ENCODE measurements around the gene TNFSF13B.
"Not testable (repeated sequence)": the region's sequence is repeated elsewhere in the genome, so short reads cannot be mapped to it uniquely, and the experiment has no call there.

The TNFSF13B gene

DNA sequence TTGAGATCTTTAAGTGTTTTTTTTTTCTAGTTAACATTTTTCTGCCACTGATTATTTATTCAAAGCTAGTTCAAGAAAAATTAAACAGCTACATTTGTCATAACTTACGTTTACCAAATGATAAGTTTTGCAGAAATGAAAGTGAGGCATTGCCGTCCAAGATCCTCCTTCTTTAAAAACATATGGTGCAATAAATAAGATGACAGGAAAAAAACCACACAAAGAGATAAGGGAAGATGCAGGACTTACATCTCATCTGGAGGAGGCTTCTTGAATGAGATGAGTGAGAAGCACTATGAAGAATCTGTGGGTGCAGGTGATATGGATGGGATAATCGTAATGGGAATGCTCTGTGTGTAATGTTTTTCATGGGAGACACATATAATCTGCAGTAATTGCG, 12.4 kb downstream of the TNFSF13B start:
- DNase-seq (ENCODE audit: low spot score): no peak

DNA sequence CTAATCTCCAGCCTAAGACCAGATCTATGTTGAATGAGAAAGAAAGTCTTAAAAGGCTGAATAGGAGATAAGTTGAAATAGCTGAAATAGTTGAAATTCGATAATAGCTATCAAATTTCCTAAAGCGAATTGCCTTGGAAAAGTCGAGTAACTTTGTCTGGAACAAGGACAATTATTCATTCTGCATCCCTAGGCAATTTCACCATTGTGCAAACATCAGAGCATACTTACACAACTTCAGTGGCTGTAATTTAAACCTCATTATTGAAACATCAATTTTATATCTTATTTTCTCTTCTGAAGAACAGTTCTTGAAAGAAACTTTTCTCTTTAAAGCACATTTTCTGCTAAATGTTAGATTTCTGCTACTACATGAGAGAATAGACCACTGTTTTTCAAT, 13.6 kb downstream of the TNFSF13B start:
- no peak for DNase-seq (ENCODE audit: low spot score)

DNA sequence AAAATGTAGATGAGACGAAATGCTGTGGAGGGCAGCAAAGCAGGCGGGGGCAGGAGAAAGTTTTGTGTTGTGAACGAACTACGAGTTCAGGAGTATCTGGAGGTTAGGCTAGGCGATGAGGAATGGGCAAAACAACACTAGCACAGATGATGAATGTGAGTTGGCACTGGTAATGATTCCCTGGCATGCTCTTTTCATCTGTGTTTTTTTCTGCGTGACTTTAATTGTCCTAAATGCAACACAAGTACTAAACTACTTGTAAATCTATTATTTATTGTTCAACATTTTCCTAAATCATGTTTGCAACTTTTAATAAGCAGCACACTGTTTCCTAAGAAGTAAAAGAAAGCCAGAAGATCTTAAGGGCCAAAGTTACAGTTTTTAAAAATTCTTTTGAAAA, 19.2 kb downstream of the TNFSF13B start:
- DNase-seq (ENCODE audit: low spot score): no peak

DNA sequence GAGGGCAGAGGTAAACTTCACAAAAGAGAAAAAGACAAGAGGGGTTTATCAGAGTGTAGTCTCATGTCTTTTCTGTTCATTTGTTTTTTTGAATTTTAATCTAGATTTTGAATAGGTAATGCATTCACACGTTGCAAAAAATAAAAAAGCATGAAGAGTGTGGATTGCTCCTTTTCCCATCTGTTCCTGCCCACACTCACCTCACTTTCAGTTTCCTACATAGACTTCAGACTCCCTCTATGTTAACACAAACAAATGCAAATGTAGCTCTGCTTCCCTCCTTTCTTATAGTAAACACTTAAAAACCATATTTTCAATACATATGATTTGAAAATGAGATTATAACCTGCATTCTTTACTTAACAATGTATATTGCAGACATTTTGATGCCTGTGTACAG, 20.3 kb downstream of the TNFSF13B start:
- no peak for DNase-seq (ENCODE audit: low spot score)

DNA sequence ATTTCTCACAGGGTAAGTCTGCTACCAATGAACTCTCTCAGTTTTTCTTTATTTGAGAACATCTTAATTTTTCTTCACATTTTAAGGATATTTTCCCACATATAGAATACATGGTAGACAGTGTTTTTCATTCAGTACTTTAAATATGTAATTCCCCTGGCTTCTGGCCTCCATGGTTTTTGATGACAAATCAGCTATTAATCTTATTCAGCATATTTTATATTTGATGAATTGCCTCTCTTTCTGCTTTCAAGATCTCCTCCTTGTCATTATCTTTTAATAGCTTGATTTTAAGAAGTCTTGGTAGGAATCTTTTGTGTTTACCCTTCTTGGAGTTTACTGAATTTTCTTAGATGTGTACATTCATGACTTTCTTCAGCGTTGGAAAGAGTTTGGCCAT, 27.6 kb downstream of the TNFSF13B start:
- no peak for DNase-seq (ENCODE audit: low spot score)

DNA sequence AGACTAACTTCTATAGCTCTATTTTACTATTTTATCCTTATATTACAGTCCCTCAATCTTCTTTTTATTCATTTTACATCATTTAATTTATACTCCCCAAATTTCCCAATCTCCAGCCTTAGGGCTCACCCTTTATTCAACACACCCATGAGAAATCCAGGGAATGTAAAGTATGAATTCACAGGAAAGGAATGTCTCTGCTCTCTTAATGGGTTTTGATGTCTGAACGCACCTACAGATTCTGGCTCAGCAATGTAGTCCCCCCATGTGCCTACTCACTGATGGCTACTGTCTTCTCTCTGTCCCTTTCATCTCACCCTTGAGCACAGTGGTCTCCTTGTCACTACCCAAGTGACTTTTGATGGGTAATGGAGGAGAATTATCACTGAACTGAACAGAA, 32.8 kb downstream of the TNFSF13B start:
- DNase-seq (ENCODE audit: low spot score): no peak

DNA sequence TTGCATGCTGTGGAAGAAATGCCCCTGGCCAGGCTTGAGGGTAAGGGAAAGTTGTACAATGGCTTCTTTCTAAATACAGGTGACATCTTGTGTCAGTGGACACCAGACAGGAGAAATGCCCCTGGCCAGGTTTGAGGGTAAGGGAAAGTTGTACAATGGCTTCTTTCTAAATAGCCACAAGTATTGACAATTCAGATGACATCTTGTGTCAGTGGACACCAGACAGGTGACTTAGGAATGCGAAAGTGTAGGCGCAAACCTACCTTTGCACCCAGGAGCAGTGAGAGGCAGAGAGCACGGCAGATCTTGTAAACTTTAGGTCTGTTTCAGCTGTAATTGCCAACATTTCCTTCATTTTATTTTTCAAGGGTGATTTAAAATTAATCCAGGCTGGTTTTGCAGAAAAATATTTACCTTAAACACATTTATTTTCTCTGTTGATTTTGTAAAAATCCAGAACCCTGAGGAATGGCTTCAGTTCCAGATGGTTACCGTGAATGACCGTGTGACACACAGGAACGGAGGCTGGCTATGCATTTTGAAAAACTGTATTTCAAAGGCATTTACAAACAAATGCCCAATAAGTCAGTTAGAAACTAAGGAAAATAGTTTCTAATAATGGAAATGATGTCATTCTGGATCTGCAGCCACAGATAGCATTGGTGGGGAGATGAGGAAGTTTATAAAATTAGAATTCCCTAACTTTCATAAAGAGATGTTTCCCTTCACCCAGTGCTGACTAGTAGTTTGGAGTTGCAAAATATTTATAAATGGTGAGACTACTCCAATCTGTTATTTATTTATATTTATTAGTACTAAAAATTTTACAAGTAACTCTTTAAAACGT, 34.9 kb downstream of the TNFSF13B start:
- no peak for DNase-seq (ENCODE audit: low spot score)

DNA sequence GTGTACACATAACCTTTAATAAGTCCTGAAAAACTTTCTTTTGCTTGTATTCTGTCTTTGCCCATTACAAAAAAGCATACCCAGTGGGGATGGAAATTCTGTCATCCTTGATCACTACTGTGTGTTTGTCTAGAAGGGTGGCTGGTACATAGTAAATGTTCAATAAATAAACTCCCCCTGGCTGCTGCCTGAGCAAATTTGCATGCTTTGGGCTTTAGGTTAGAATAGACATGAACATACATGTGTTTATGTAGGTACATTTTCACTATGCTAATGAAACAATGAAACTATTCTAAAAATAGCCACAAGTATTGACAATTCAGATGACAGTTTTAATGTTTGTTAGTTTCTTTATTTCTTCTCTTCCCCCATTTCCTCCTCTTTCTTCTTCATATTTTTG, 36.1 kb downstream of the TNFSF13B start:
- DNase-seq (ENCODE audit: low spot score): no peak

DNA sequence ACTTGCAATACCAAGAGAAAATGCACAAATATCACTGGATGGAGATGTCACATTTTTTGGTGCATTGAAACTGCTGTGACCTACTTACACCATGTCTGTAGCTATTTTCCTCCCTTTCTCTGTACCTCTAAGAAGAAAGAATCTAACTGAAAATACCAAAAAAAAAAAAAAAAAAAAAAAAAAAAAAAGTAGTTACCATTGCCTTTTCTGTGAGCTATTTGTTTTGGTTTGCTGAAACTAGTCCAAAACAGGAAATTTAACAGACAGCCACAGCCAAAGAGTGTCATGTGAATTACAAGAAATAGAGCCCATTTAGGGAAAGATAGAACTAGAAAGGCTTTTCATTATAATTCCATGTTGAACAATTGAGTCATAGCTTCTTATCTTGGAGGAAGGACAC, 37.3 kb downstream of the TNFSF13B start:
- DNase-seq (ENCODE audit: low spot score): no peak

DNA sequence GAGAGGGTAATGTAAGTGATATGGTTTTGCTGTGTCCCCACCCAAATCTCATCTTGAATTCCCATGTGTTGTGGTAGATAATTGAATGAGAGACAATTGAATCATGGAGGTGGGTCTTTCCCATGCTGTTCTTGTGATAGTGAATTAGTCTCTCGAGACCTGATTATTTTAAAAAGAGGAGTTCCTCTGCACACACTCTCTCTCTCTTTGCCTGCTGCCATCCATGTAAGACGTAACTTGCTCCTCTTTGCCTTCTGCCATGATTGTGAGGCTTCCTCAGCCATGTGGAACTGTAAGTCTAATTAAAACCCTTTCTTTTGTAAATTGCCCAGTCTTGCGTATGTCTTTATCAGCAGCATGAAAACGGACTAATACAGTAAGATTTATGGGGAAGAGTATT, 42.1 kb downstream of the TNFSF13B start:
- not testable (repeated sequence) for DNase-seq (ENCODE audit: low spot score)

DNA sequence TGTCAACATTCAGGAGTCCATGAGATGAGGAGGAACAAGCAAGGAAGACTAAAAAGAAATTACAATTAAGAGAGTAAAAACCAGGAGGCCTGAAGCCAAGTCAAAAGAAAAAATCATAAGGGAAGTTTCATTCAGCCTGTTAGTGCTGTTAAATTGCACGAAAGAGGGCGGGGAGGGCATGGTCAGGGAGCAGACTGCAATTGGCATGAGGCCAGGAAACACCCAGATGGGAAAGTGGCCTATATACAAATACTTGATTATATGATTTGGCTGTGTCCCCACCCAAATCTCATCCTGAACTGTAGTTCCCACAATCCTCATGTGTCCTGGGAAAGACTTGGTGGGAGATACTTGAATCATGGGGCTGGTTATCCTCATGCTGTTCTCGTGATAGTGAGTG, 43.9 kb downstream of the TNFSF13B start:
- no peak for DNase-seq (ENCODE audit: low spot score)

DNA sequence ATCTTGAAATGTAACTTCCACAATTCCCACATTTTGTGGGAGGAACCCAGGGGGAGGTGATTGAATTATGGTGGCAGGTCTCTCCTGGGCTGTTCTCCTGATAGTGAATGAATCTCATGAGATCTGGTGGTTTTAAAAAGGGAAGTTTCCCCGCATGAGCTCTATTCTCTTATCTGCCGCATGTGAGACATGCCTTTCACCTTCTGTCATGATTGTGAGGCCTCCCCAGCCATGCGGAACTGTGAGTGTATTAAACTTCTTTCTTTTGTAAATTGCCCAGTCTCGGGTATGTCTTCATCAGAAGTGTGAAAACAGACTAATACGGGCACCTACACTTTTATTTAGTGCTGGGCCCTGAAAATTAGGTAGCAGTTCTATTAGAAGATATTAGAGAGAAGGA, 45.8 kb downstream of the TNFSF13B start:
- no peak for DNase-seq (ENCODE audit: low spot score)

DNA sequence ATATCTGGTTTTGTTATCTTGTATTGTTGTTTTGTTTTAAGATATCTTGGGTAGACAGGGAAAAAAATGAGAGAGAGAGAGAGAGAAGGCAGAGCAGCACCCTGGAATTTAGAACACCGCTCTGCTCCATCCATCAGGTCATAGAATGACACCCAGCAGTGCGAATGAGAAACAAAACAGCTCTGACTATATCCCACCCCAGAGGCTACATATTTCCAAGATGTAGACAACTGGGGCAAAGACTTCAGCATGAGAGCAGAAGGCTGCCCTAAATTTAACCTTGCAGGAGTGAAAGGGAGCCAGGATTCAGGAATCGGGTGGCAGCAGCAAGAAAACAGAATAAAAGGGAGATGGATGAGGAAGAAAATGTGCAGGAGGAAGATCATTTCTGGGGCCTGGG, 46.5 kb downstream of the TNFSF13B start:
- no peak for DNase-seq (ENCODE audit: low spot score)

DNA sequence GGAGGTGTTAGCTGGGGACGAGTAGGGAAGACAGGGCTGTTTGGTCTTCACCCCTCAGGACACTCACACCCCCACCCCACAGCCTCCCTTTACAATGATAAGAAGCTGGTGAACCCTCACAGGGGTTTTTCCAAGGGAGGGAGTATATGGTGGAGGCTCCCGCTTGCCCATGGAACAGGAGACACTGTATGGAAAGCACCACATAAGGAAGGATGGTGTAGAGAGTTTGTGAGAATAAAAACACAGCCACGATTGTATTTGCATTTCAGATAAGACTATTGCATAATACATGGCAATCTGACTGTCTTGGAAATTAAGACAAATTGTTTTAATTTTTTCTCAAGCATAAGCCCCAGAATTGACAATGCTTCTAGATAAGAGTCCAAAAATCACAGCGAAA, 46.9 kb downstream of the TNFSF13B start:
- no peak for DNase-seq (ENCODE audit: low spot score)

DNA sequence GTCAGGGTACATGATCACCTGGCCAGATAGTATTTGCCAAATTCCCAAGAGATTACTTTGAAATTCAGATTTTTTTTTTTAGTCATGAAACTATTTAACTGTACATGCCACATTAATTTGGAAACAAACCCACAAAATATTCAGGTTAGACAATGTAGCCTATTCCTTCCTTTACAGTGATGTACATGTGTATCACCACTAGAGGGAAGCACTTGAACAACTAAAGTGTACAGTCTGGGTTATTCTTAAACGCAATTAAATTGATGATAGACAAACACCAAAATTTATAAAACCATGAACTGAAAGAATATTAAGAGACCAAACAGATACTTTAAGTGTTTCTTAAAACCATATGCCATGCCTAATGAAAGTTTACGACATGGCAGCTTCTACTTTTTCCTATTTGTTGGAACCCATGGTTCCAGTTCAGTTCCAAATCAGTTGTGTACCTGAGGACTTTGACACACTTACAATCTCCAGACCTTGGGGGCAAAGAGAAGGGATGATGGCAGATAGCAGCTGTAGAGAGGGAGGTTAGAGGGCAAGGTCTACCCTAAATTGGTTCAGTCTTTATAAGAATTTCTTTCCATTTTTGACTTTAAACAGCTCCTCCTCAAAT, 52.8 kb downstream of the TNFSF13B start:
- DNase-seq (ENCODE audit: low spot score): peak; percentile 42

DNA sequence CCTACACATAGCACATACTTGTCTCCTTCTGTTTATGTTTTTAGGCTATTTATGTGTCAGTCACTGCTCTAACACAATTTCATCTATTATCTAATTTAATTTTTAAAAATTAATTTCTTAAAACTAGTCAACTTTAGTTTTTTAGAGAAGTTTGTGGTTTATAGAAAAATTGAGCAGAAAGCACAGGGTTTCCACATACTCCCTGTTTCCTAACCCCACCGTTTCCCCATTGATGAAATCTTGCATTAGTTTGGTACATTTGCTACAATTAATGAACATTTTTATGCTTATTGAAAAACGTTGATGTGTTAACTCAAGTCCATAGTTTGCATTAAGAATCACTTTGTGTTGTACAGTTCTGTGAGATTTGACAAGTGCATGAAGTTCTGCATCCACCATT, 53.5 kb downstream of the TNFSF13B start:
- DNase-seq (ENCODE audit: low spot score): no peak

DNA sequence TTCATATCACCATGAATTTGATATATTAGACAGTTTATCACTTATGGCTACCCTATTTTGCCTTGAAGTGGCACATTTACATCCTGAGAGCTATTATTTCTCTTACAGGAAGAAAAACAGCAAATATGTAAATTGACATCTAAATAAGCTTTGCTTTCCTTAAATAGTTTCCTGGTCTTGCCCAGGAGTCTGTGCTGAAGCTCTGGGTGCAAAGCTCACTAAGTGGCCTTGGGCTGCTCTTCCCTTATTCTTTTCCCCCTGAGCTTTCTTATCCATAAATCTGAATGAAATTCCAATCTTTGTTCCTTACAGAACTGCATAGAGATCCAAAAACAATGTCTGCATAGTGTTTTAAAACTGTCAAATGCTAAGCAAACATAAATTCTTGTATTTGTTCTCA, 56.3 kb downstream of the TNFSF13B start:
- no peak for DNase-seq (ENCODE audit: low spot score)

DNA sequence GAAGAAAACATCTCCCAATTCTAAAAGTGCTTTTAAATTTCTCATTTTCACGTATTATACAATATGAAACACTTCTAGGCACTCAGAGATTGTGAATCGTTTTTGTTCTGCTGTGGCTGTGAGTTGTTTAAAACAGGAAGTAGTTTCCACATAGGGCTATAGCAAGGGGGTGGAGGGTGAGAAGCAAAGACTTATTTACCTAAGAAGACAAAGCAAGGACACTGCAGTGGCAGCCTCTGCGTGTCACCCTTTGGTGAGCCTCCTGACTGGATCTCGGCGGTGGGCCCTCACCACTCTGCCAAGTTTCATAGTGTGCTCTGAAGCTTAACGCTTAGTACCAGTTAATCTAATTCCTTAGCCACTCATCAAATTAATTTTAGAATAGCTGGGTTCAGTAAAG, 56.8 kb downstream of the TNFSF13B start:
- no peak for DNase-seq (ENCODE audit: low spot score)

DNA sequence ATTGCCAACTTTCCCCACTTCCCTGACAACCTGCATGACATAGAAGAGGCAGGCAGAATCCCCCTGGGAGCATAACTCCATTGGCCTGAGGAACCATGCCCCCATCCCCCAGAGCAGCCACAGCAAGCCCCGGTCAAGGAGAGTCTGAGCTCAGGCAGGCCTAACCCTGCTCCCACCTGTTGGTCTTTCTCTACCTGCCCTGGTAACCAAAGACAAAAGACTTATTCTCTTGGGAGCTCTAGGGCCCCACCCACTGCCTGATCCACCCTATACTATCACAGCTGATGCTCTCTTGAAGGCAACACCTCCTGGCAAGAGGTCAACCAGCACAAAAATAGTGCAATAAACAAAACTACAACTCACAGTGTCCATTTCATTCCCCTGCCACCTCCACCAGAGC, 59.3 kb downstream of the TNFSF13B start:
- peak; percentile 25 for DNase-seq (ENCODE audit: low spot score)

DNA sequence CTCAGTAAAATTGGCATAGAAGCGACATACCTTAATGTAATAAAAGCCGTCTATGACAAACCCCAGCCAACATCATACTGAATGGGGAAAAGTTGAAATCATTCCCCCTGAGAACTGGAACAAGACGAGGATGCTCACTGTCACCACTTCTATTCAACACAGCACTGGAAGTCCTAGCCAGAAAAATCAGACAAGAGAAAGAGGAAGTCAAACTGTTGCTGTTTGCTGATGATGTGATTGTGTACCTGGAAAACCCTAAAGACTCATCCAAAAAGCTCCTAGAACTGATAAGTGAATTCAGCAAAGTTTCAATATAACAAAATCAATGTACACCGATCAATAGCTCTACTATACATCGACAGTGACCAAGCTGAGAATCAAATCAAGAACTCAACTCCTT, 63.3 kb downstream of the TNFSF13B start:
- DNase-seq (ENCODE audit: low spot score): no peak

DNA sequence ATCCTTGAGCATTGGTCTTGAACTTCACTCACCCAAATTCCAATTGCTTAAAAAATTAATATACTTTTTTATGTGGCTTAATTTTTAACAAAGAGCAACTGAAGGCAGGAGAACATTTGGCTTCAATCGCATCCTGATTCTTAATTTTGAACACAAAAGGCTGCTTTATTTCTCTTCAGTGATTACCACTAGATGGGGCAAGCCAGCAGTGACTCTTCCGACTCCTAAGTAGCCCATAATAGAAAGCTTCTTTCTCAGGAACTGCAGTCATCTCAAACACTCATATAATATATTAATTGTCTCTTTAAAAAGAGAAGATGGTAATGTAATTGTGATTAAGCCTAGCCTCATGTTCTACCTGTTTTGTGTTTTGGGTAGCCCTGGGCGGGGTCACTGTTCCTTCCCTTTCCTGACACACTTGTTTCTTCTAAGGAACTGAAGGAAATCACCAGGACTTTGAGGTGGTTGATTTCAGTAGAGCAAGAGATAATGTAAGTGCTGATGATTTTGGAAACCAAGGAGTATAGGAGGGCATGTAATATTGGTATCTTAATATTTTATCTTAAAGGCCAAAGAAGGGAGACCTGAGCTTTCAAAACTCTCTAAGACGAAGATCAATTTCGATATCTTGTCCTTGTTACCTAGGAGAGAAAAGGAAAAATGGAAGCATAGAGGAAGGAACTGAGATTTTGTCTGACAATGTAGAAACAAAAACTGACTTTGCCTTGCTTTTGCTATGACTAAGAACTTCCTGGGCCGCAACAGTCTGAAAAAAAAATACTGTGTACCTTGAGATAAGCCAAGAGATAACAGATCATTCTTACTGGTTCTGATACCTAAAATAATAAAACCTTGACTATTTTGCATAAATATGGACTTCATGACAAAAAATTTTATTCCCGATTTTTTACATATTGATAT, 73.1 kb downstream of the TNFSF13B start:
- DNase-seq (ENCODE audit: low spot score): peak; percentile 14

DNA sequence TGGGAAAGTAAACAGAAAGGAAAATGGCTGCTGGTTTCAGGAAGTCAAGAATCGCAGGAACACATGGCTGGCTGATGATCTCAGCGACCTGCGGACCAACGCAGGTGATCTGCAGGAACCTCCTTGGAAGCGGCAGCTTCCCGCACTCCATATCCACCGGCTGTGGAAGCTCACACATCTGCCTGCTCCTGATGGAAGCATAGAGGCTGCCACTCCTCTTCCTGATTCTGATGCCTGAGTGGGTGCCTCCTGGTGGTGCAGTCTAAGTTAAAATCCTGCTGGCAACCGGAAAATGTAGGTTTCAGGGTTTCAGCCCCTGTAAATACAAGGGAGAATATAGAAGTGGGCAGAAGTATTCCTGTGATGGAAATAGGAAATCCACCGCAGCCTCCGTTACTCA, 75.5 kb downstream of the TNFSF13B start:
- DNase-seq (ENCODE audit: low spot score): no peak

DNA sequence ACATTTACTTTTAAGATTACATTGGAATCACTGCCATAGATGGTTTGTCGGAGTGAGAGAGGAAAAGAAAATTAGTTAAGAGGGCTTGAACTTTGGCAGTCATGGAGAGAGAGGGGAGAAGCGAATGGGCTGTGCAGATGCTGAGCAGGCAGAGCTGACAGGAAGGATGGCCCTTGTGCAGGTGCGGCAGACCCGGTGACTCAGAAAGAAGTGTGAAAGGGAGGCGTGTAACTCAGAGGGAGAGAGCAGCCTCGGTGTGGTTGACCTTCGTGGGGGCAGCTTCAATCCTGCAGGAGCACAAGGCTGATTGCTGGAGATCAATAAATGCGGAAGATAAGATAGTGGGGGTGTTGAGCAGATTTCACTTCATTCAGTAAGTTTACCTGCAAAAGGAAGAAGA, 76.9 kb downstream of the TNFSF13B start:
- peak; percentile 11 for DNase-seq (ENCODE audit: low spot score)

All from SW480 (cell line).